ENCODE results near the gene C16orf96. TPM values are rescaled to one million over a fixed set of nuclear protein-coding genes. Genes with fewer than 3 reads are reported as not detected.

The C16orf96 gene
- total and polyA plus RNA-seq, 2 of the 13 experiments (the other 11 are each of a cell fraction or from before 2014, with no cell fraction given) = 0.03 TPM; not detected in 1

- TF ChIP-seq LBX2 (CRISPR knock-in tag; IDR thresholded peaks at IDR 0.05; ENCODE audit: borderline replicate concordance) (peak; percentile 83; the same call in 1 of the 2 replicates), ZNF562 (CRISPR knock-in tag; IDR thresholded peaks at IDR 0.05; ENCODE audit: borderline replicate concordance) (no peak), HNF1A (IDR thresholded peaks at IDR 0.05; ENCODE audit: low read depth) (no peak), HNF1A (CRISPR knock-in tag; IDR thresholded peaks at IDR 0.05; ENCODE audit: borderline replicate concordance) (0 out of 2 replicates have a peak, but pooled peaks have one; percentile 35), SNAI1 (CRISPR knock-in tag; IDR thresholded peaks at IDR 0.05; ENCODE audit: borderline replicate concordance) (no peak), GATA4 (IDR thresholded peaks at IDR 0.05; ENCODE audit: borderline replicate concordance, low read depth) (0 out of 2 replicates have a peak, but pooled peaks have one; percentile 16), ZEB1 (IDR thresholded peaks at IDR 0.05; ENCODE audit: insufficient replicate concordance, low read depth) (peak; percentile 29), PRDM10 (CRISPR knock-in tag; IDR thresholded peaks at IDR 0.05; ENCODE audit: low read depth) (no peak), ZNF574 (CRISPR knock-in tag; IDR thresholded peaks at IDR 0.05) (peak; percentile 68; the same call in 1 of the 2 replicates), ZNF468 (CRISPR knock-in tag; IDR thresholded peaks at IDR 0.05) (0 out of 2 replicates have a peak, but pooled peaks have one; percentile 38), HOXA5 (CRISPR knock-in tag; IDR thresholded peaks at IDR 0.05) (0 out of 2 replicates have a peak, but pooled peaks have one; percentile 3), GATAD2A (CRISPR knock-in tag; IDR thresholded peaks at IDR 0.05) (no peak), IRX3 (CRISPR knock-in tag; IDR thresholded peaks at IDR 0.05; ENCODE audit: borderline replicate concordance, low read depth) (peak; percentile 47; the same call in 1 of the 2 replicates), ZNF784 (CRISPR knock-in tag; IDR thresholded peaks at IDR 0.05; ENCODE audit: borderline replicate concordance) (0 out of 2 replicates have a peak, but pooled peaks have one; percentile 64), RFXAP (CRISPR knock-in tag; IDR thresholded peaks at IDR 0.05; ENCODE audit: borderline replicate concordance) (peak; percentile 35; the same call in 1 of the 2 replicates)
These were observed 68.9 kb downstream of the C16orf96 start (continued) for GRCh38 chr16:4624827-4625559.

Data from HepG2 (cell line).